PC-3 (cell line): Measurements from ENCODE around the gene PDIA5. TPM values are rescaled to one million over a fixed set of nuclear protein-coding genes. Genes with fewer than 3 reads are reported as not detected.

ENCODE experiments used
- ATAC-seq: fragments of 200-7000 bp; cut with Tn5 transposase; 2 replicates; pipeline ENCODE4 v1.9.1; 2020; ENCODE audit warnings: mild to moderate bottlenecking, moderate library complexity
- BruUV-seq: library from RNA; stranded (reverse); fragments of 400-500 nt; replicated peaks from 2 replicates; lab custom pipeline; 2021; lab: Mats Ljungman, UMichigan
- CTCF ChIA-PET: fragments of 300-600 bp; sonication (Branson Sonifier 250); formaldehyde crosslinking; loops from one replicate; lab custom pipeline; 2022; ENCODE audit warnings: antibody characterized with exemption; lab: Charles Lee
- POLR2A ChIA-PET: fragments of 300-600 bp; sonication (Branson Sonifier 250); formaldehyde crosslinking; loops from one replicate; lab custom pipeline; 2022; ENCODE audit warnings: antibody characterized with exemption; ENCODE audit not compliant: unreplicated experiment; lab: Charles Lee
- DNase-seq: peaks from one replicate; pipeline ENCODE4 v3.0.0-alpha.2; 2015
- H2AFZ ChIP-seq: fragments of 300-600 bp; sonication (generic); 2 replicates; pipeline ENCODE4 v1.6.0; 2016; ENCODE audit warnings: antibody characterized with exemption, low read length
- H3F3A ChIP-seq: fragments of 300-600 bp; sonication (generic); one replicate; pipeline ENCODE4 v1.6.0; 2017; ENCODE audit warnings: antibody characterized with exemption, low read length, control low read depth, mild to moderate bottlenecking; ENCODE audit not compliant: unreplicated experiment
- H3K27ac ChIP-seq: fragments of 300-600 bp; sonication (generic); 2 replicates; pipeline ENCODE4 v1.5.1; 2016; ENCODE audit warnings: mild to moderate bottlenecking, low read length
- H3K27me3 ChIP-seq: fragments of 300-600 bp; sonication (generic); 2 replicates; pipeline ENCODE4 v1.6.1; 2016; ENCODE audit warnings: low read length, mixed read lengths
- H3K36me3 ChIP-seq: fragments of 300-600 bp; sonication (generic); 2 replicates; pipeline ENCODE4 v1.6.1; 2016; ENCODE audit warnings: low read depth, mixed run types, low read length, mixed read lengths
- H3K4me1 ChIP-seq: fragments of 300-600 bp; sonication (generic); 2 replicates; pipeline ENCODE4 v1.5.1; 2016; ENCODE audit warnings: low read length; ENCODE audit not compliant: insufficient read depth
- H3K4me2 ChIP-seq: fragments of 300-600 bp; sonication (generic); 2 replicates; pipeline ENCODE4 v1.6.0; 2016; ENCODE audit warnings: low read length
- H3K4me3 ChIP-seq: fragments of 300-600 bp; sonication (generic); 2 replicates; pipeline ENCODE4 v1.5.1; 2016; ENCODE audit warnings: mild to moderate bottlenecking, low read length, mixed read lengths
- H3K79me2 ChIP-seq: fragments of 300-600 bp; sonication (generic); 2 replicates; pipeline ENCODE4 v1.6.1; 2017; ENCODE audit warnings: low read length, mixed read lengths
- H3K9ac ChIP-seq: fragments of 300-600 bp; sonication (generic); 2 replicates; pipeline ENCODE4 v1.6.0; 2016; ENCODE audit warnings: mild to moderate bottlenecking, low read length
- H3K9me2 ChIP-seq: fragments of 300-600 bp; sonication (generic); replicated peaks from 2 replicates; pipeline ENCODE4 v1.6.1; 2016; ENCODE audit warnings: mixed run types, low read length, mixed read lengths
- H3K9me3 ChIP-seq: fragments of 300-600 bp; sonication (generic); 2 replicates; pipeline ENCODE4 v1.6.1; 2016; ENCODE audit warnings: low read length, mixed read lengths
- H4K20me1 ChIP-seq: fragments of 300-600 bp; sonication (generic); 2 replicates; pipeline ENCODE4 v1.6.1; 2016; ENCODE audit warnings: low read length, mixed read lengths
- CTCF ChIP-seq: fragments of 300-600 bp; sonication (generic); conservative IDR thresholded peaks from 2 replicates; pipeline ENCODE4 v1.5.1; 2017; ENCODE audit warnings: antibody characterized with exemption, low read depth, mild to moderate bottlenecking, low read length
- EZH2 ChIP-seq: fragments of 300-600 bp; sonication (generic); IDR thresholded peaks from one replicate; pipeline ENCODE4 v1.6.1; 2017; ENCODE audit warnings: antibody characterized with exemption, mild to moderate bottlenecking, low read length; ENCODE audit not compliant: unreplicated experiment
- EZH2phosphoT487 ChIP-seq: fragments of 300-600 bp; sonication (generic); IDR thresholded peaks from 2 replicates; pipeline ENCODE4 v1.6.1; 2018; ENCODE audit warnings: mild to moderate bottlenecking, antibody characterized with exemption, low read length, borderline replicate concordance
- intact Hi-C: fragments of 100-400 bp; cut with micrococcal nuclease; formaldehyde crosslinking; loops from 2 replicates; pipeline ENCODE4 v1.9.0; 2023
- total RNA-seq: library from RNA; depleted of rRNA; stranded (reverse); fragments of >200 nt; gene quantifications from 2 replicates; pipeline ENCODE4 v1.2.3, GENCODE V29; 2014

PDIA5 gene
- total RNA-seq, 1 experiment from 2014 or later, result 24.6 TPM

- intact Hi-C loops, result no loop called here
- Histone ChIP-seq H4K20me1 (peaks cover 56% of the 10 kb centered on the region), H3K36me3 (peaks cover under 1% of the 10 kb centered on the region; the same call in 1 of the 2 replicates), H3K79me2 (peaks cover 95% of the 10 kb centered on the region), H3F3A (no peaks in the 10 kb centered on the region), H3K27ac (no peak overlapping the region), H3K27me3 (no peaks in the 10 kb centered on the region), H3K4me3 (no peak overlapping the region), H2AFZ (no peak overlapping the region), H3K4me1 (no peaks in the 10 kb centered on the region), H3K9me2 (no peaks in the 10 kb centered on the region), H3K9ac (no peak overlapping the region), H3K9me3 (no peaks in the 10 kb centered on the region), H3K4me2 (no peak overlapping the region)
- ChIA-PET POLR2A (no interaction called here), CTCF (no interaction called here)
- TF ChIP-seq EZH2 (no peak), CTCF (no peak), EZH2phosphoT487 (no peak)
- no TSS peak for BruUV-seq
- ATAC-seq (no peak), DNase-seq (peak; percentile 19)
These were observed 19.3 kb downstream of the PDIA5 start for GRCh38 chr3:123085932-123086627.

GRCh38 chr3:123088387-123088786 lies 21.6 kb downstream of the PDIA5 start:
- no peak overlapping the region for H3K9ac ChIP-seq
- no peaks in the 10 kb centered on the region for H3K4me1 ChIP-seq
- H3K36me3 ChIP-seq, result peaks cover 21% of the 10 kb centered on the region; the same call in 1 of the 2 replicates
- no peaks in the 10 kb centered on the region for H3F3A ChIP-seq
- POLR2A ChIA-PET, result no interaction called here
- no peaks in the 10 kb centered on the region for H3K9me3 ChIP-seq
- no peak overlapping the region for H2AFZ ChIP-seq
- no TSS peak for BruUV-seq
- intact Hi-C loops, result no loop called here
- no peak overlapping the region for H3K27ac ChIP-seq
- ATAC-seq, result no peak
- TF ChIP-seq CTCF (no peak), EZH2 (no peak), EZH2phosphoT487 (no peak)
- H3K9me2 ChIP-seq, result no peaks in the 10 kb centered on the region
- no peak for DNase-seq
- no peak overlapping the region for H3K4me2 ChIP-seq
- peaks cover 80% of the 10 kb centered on the region for H3K79me2 ChIP-seq
- no peak overlapping the region for H3K4me3 ChIP-seq
- peaks cover 35% of the 10 kb centered on the region for H4K20me1 ChIP-seq
- H3K27me3 ChIP-seq, result no peaks in the 10 kb centered on the region
- CTCF ChIA-PET, result no interaction called here
